Parathyroid adenoma (tissue), 2 donors: ENCODE measurements around the gene COQ9.
A peak's percentile ranks its signal among the peaks of the same experiment; 100 is the strongest.

Source experiments
- H2AFZ ChIP-seq: fragments of 300-600 bp; sonication (generic); one replicate; pipeline ENCODE4 v1.7.0; 2017; ENCODE audit warnings: antibody characterized with exemption, mild to moderate bottlenecking
- H3K27ac ChIP-seq: fragments of 300-600 bp; sonication (generic); one replicate; pipeline ENCODE4 v1.7.0; 2017
- H3K27me3 ChIP-seq: fragments of 300-600 bp; sonication (generic); one replicate; pipeline ENCODE4 v1.7.0; 2017; ENCODE audit warnings: low read length; ENCODE audit not compliant: control insufficient read depth, insufficient read depth
- H3K36me3 ChIP-seq: fragments of 300-600 bp; sonication (generic); one replicate; pipeline ENCODE4 v1.7.0; 2017; ENCODE audit warnings: low read length; ENCODE audit not compliant: control insufficient read depth, insufficient read depth
- H3K4me1 ChIP-seq: fragments of 300-600 bp; sonication (generic); one replicate; pipeline ENCODE4 v1.7.0; 2017; ENCODE audit warnings: control low read depth
- H3K4me2 ChIP-seq: fragments of 300-600 bp; sonication (generic); one replicate; pipeline ENCODE4 v1.7.0; 2017; ENCODE audit warnings: low read length
- H3K4me3 ChIP-seq: fragments of 300-600 bp; sonication (generic); one replicate; pipeline ENCODE4 v1.7.0; 2017; ENCODE audit warnings: low read depth, low read length
- H3K79me2 ChIP-seq: fragments of 300-600 bp; sonication (generic); one replicate; pipeline ENCODE4 v1.7.0; 2017; ENCODE audit warnings: control low read depth
- H3K9ac ChIP-seq: fragments of 300-600 bp; sonication (generic); one replicate; pipeline ENCODE4 v1.7.0; 2017; ENCODE audit warnings: mild to moderate bottlenecking
- H3K9me3 ChIP-seq: fragments of 300-600 bp; sonication (generic); one replicate; pipeline ENCODE4 v1.7.0; 2017; ENCODE audit warnings: low read length; ENCODE audit not compliant: control insufficient read depth
- TF ChIP-seq, protein P1 (sequence below): fragments of 300-600 bp; sonication (generic); IDR thresholded peaks from one replicate; pipeline ENCODE4 v1.7.0; 2017; ENCODE audit warnings: antibody characterized with exemption, mild to moderate bottlenecking
- donor health status: primary hyperparathyroidism.

Gene COQ9

DNA sequence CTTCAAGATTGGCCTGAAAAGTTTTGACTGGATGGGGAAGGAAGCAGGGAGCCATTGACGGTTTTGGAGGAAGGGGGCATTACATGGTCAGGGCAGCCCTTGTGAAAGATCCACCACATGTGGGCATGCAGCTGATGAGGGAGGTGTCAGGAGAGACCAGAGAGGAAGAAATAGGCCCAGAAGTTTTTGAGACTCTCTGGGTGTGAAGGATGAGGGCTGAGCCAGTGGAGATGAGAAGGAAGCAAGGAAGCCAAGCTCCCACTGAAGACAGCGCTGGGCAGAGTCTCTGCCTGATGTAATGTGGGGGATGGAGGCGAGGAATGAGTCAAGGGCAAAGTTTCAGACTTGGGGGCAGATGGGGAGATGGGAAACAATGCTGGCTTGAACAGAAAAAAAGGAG lies 42.2 kb upstream of the COQ9 start:
- H3K27ac ChIP-seq, result no peak overlapping the region
- no peaks in the 10 kb centered on the region for H3K4me1 ChIP-seq
- no peak overlapping the region for H2AFZ ChIP-seq
- no peak overlapping the region for H3K4me3 ChIP-seq
- no peaks in the 10 kb centered on the region for H3K9me3 ChIP-seq
- no peak overlapping the region for H3K4me2 ChIP-seq
- H3K79me2 ChIP-seq, result no peaks in the 10 kb centered on the region
- no peaks in the 10 kb centered on the region for H3K36me3 ChIP-seq
- no peaks in the 10 kb centered on the region for H3K27me3 ChIP-seq
- H3K9ac ChIP-seq, result no peak overlapping the region
- TF ChIP-seq, protein P1, sequence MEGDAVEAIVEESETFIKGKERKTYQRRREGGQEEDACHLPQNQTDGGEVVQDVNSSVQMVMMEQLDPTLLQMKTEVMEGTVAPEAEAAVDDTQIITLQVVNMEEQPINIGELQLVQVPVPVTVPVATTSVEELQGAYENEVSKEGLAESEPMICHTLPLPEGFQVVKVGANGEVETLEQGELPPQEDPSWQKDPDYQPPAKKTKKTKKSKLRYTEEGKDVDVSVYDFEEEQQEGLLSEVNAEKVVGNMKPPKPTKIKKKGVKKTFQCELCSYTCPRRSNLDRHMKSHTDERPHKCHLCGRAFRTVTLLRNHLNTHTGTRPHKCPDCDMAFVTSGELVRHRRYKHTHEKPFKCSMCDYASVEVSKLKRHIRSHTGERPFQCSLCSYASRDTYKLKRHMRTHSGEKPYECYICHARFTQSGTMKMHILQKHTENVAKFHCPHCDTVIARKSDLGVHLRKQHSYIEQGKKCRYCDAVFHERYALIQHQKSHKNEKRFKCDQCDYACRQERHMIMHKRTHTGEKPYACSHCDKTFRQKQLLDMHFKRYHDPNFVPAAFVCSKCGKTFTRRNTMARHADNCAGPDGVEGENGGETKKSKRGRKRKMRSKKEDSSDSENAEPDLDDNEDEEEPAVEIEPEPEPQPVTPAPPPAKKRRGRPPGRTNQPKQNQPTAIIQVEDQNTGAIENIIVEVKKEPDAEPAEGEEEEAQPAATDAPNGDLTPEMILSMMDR, result no peak

DNA sequence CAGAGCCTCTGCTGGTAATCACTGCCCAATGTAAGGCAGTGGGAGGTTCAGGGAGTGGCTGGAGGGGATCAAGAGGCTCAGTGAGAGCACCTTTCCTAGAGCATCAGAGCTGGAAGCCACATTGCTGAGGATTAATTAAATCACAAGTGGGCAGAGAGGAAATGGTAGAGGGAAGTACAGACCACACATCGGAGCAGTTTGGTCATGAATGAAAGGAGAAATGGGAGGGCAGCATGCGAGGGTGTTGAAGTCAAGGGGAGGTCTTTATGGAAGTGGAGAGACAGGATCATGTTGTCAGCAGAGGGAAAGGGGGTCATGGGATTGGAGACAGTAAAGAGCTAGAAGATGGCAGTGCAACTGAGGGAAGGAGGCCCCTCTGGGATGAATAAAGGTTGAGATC lies 40.4 kb upstream of the COQ9 start:
- Histone ChIP-seq H3K9ac (no peak overlapping the region), H2AFZ (no peak overlapping the region), H3K4me3 (no peak overlapping the region), H3K36me3 (no peaks in the 10 kb centered on the region), H3K27me3 (no peaks in the 10 kb centered on the region), H3K4me1 (no peaks in the 10 kb centered on the region), H3K27ac (no peak overlapping the region), H3K79me2 (no peaks in the 10 kb centered on the region), H3K9me3 (no peaks in the 10 kb centered on the region), H3K4me2 (no peak overlapping the region)
- TF ChIP-seq, protein P1, result no peak

DNA sequence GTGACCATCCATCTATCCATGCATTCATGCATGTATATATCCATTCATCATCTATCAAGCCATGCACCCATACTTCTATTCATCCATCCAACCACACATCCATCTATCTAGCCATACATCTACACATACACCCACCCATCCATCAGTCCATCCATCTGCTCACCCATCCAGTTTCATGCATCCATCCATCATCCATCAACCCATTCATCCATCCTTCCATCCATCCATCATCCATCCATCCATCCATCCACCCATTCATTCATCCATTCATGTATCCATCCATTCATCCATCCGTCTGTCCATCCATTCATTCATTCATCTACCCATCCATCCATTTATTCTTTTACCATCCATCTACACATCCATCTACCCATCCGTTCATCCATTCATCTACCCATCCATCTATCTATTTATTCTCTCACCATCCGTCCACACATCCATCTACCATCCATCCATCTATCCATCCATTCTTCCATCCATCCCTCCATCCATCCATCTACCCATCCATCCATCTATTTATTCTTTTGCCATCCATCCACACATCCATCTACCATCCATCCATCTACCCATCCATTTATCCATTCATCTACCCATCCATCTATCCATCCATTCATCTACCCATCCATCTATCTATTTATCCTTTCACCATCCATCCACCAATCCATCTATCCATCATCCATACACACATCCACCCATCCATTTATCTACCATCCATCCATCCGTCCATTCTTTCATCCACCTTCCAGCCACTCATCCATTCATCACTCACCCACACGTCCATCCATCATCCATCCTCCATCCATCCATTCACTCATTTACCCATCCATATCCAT lies 39.5 kb upstream of the COQ9 start:
- H3K4me1 ChIP-seq, result no peaks in the 10 kb centered on the region
- H3K9me3 ChIP-seq, result no peaks in the 10 kb centered on the region
- H3K4me2 ChIP-seq, result no peak overlapping the region
- no peaks in the 10 kb centered on the region for H3K36me3 ChIP-seq
- TF ChIP-seq, protein P1, result no peak
- H3K9ac ChIP-seq, result no peak overlapping the region
- no peaks in the 10 kb centered on the region for H3K27me3 ChIP-seq
- no peak overlapping the region for H3K27ac ChIP-seq
- H2AFZ ChIP-seq, result no peak overlapping the region
- no peak overlapping the region for H3K4me3 ChIP-seq
- no peaks in the 10 kb centered on the region for H3K79me2 ChIP-seq

DNA sequence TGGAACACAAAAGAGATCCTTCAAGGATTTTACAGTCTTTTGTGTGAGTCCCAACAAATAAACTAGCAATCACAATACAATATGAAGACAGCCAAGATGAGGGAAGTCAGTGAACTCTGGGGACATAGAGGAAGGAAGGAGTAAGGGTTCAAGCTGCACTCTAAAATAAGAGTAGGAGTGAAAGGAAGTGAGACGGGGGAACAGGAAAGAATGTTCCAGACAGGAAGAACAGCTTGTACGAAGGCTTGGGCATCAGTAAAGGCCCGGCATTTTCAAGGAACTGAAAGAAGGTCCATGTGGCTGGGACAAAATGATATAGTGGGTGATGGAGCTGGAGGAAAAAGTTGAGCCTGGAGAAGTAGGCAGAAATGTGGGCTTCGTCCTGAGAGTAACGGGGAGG lies 38.2 kb upstream of the COQ9 start:
- no peaks in the 10 kb centered on the region for H3K4me1 ChIP-seq
- H3K79me2 ChIP-seq, result no peaks in the 10 kb centered on the region
- no peak overlapping the region for H3K9ac ChIP-seq
- H2AFZ ChIP-seq, result no peak overlapping the region
- H3K27ac ChIP-seq, result peak overlapping the region; percentile 24
- no peak overlapping the region for H3K4me3 ChIP-seq
- no peak overlapping the region for H3K4me2 ChIP-seq
- TF ChIP-seq, protein P1, result no peak
- H3K27me3 ChIP-seq, result no peaks in the 10 kb centered on the region
- no peaks in the 10 kb centered on the region for H3K9me3 ChIP-seq
- no peaks in the 10 kb centered on the region for H3K36me3 ChIP-seq
